Neural cell (in vitro differentiated cells): Measurements from ENCODE around the gene NCOA3. TPM values are rescaled to one million over a fixed set of nuclear protein-coding genes. Genes with fewer than 3 reads are reported as not detected.

Experiments used
- H2AFZ ChIP-seq: fragments of 200-600, 300-800 bp; sonication (generic), shearing (Covaris generic); 2 replicates; pipeline ENCODE4 v1.6.0; 2014; ENCODE audit warnings: low read depth, mild to moderate bottlenecking, antibody characterized with exemption, low read length, moderate library complexity
- H3F3A ChIP-seq: fragments of 200-600 bp; shearing (Covaris generic); 2 replicates; pipeline ENCODE4 v1.6.1; 2016; ENCODE audit warnings: mild to moderate bottlenecking, moderate library complexity, mixed read lengths, antibody characterized with exemption, low read length; ENCODE audit not compliant: insufficient read depth, poor library complexity, severe bottlenecking
- H3K27ac ChIP-seq: fragments of 200-600, 300-800 bp; sonication (generic), shearing (Covaris generic); 2 replicates; pipeline ENCODE4 v1.5.1; 2014; ENCODE audit warnings: mild to moderate bottlenecking, low read length, moderate library complexity
- H3K27me3 ChIP-seq: fragments of 300-800, 200-600 bp; sonication (generic), shearing (Covaris generic); 2 replicates; pipeline ENCODE4 v1.6.0; 2014; ENCODE audit warnings: mild to moderate bottlenecking, low read depth, low read length, moderate library complexity; ENCODE audit not compliant: insufficient read depth
- H3K36me3 ChIP-seq: fragments of 300-800, 200-600 bp; sonication (generic), shearing (Covaris generic); 2 replicates; pipeline ENCODE4 v1.5.1; 2014; ENCODE audit warnings: mild to moderate bottlenecking, antibody characterized with exemption, low read length, moderate library complexity; ENCODE audit not compliant: insufficient read depth
- H3K4me2 ChIP-seq: fragments of 300-800, 200-600 bp; sonication (generic), shearing (Covaris generic); 2 replicates; pipeline ENCODE4 v1.6.0; 2014; ENCODE audit warnings: mild to moderate bottlenecking, low read length
- H3K4me3 ChIP-seq: fragments of 300-800, 200-600 bp; sonication (generic), shearing (Covaris generic); 2 replicates; pipeline ENCODE4 v1.5.1; 2014; ENCODE audit warnings: mild to moderate bottlenecking, low read length, moderate library complexity
- H3K79me2 ChIP-seq: fragments of 200-600 bp; shearing (Covaris generic); replicated peaks from 2 replicates; pipeline ENCODE4 v1.6.0; 2014; ENCODE audit warnings: mild to moderate bottlenecking, low read length, moderate library complexity; ENCODE audit not compliant: insufficient read depth
- H3K9ac ChIP-seq: fragments of 300-800, 200-600 bp; sonication (generic), shearing (Covaris generic); 2 replicates; pipeline ENCODE4 v1.6.1; 2016; ENCODE audit warnings: mild to moderate bottlenecking, low read length, mixed read lengths
- H3K9me2 ChIP-seq: fragments of 200-600 bp; shearing (Covaris generic); 2 replicates; pipeline ENCODE4 v1.6.1; 2016; ENCODE audit warnings: mild to moderate bottlenecking, low read length, mixed read lengths; ENCODE audit not compliant: insufficient read depth
- H3K9me3 ChIP-seq: fragments of 200-600, 300-800 bp; sonication (generic), shearing (Covaris generic); 2 replicates; pipeline ENCODE4 v1.6.1; 2016; ENCODE audit warnings: mild to moderate bottlenecking, mixed run types, low read length, moderate library complexity, mixed read lengths
- H4K20me1 ChIP-seq: fragments of 200-600 bp; shearing (Covaris generic); 2 replicates; pipeline ENCODE4 v1.6.1; 2016; ENCODE audit warnings: mild to moderate bottlenecking, mixed run types; ENCODE audit not compliant: insufficient read depth
- EP300 ChIP-seq: fragments of 450-650 bp; conservative IDR thresholded peaks from 2 replicates; pipeline ENCODE4 v1.6.1; 2014; ENCODE audit warnings: antibody characterized with exemption, mild to moderate bottlenecking, moderate library complexity; ENCODE audit not compliant: poor library complexity, severe bottlenecking
- EZH2 ChIP-seq: fragments of 200-600, 300-800 bp; shearing (Covaris generic), sonication (generic); IDR thresholded peaks from 2 replicates; pipeline ENCODE4 v1.6.1; 2014; ENCODE audit warnings: antibody characterized with exemption, low read length, borderline replicate concordance, mild to moderate bottlenecking; ENCODE audit not compliant: insufficient read depth, poor library complexity, severe bottlenecking
- MXI1 ChIP-seq: fragments of 450-650 bp; conservative IDR thresholded peaks from 2 replicates; pipeline ENCODE4 v1.6.1; 2014; ENCODE audit warnings: antibody characterized with exemption, mild to moderate bottlenecking; ENCODE audit not compliant: poor library complexity, severe bottlenecking
- POLR2AphosphoS5 ChIP-seq: IDR thresholded peaks from 2 replicates; pipeline ENCODE4 v1.6.1; 2012
- RAD21 ChIP-seq: fragments of 450-650 bp; conservative IDR thresholded peaks from 2 replicates; pipeline ENCODE4 v1.6.1; 2014; ENCODE audit warnings: antibody characterized with exemption, mild to moderate bottlenecking, moderate library complexity
- SMC3 ChIP-seq: fragments of 450-650 bp; conservative IDR thresholded peaks from 2 replicates; pipeline ENCODE4 v1.6.1; 2014; ENCODE audit warnings: antibody characterized with exemption, mild to moderate bottlenecking, moderate library complexity; ENCODE audit not compliant: poor library complexity
- TAF1 ChIP-seq: IDR thresholded peaks from 2 replicates; pipeline ENCODE4 v1.6.1; 2012; ENCODE audit warnings: low read depth
- polyA plus RNA-seq: library from polyadenylated mRNA; depleted of rRNA; stranded (reverse); fragments of >200 nt; gene quantifications from 2 replicates; pipeline ENCODE4 v1.2.3, GENCODE V29; 2014
- TF ChIP-seq, protein P1 (sequence below): fragments of 450-650 bp; IDR thresholded peaks from 2 replicates; pipeline ENCODE4 v1.5.1; 2014; ENCODE audit warnings: antibody characterized with exemption, mild to moderate bottlenecking, moderate library complexity; ENCODE audit not compliant: poor library complexity, severe bottlenecking
- TF ChIP-seq, protein P2 (sequence below): IDR thresholded peaks from 2 replicates; pipeline ENCODE4 v1.6.1; 2012; ENCODE audit warnings: borderline replicate concordance

The NCOA3 gene
- polyA plus RNA-seq, 1 donor from 2014 or later, result 14.2 TPM

DNA sequence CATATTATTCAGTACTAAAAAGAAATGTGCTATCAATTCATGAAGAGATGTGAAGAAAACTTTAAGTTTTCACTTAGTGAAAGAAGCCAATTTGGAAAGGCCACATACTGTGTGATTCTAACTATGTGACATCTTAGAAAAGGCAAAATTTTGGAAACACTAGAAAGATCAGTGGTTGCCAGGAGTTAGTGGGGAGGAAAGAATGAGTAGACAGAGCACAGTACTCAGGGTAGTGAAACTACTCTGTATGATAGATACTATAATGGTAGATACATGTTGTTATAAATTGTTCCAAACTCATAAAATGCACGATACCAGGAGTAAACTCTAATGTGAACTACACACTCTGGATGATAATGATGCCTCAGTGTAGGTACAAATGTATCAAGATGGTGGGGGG, 14.2 kb downstream of the NCOA3 start:
- Histone ChIP-seq H3K79me2 (peaks cover 26% of the 10 kb centered on the region), H3K9ac (no peak overlapping the region)

DNA sequence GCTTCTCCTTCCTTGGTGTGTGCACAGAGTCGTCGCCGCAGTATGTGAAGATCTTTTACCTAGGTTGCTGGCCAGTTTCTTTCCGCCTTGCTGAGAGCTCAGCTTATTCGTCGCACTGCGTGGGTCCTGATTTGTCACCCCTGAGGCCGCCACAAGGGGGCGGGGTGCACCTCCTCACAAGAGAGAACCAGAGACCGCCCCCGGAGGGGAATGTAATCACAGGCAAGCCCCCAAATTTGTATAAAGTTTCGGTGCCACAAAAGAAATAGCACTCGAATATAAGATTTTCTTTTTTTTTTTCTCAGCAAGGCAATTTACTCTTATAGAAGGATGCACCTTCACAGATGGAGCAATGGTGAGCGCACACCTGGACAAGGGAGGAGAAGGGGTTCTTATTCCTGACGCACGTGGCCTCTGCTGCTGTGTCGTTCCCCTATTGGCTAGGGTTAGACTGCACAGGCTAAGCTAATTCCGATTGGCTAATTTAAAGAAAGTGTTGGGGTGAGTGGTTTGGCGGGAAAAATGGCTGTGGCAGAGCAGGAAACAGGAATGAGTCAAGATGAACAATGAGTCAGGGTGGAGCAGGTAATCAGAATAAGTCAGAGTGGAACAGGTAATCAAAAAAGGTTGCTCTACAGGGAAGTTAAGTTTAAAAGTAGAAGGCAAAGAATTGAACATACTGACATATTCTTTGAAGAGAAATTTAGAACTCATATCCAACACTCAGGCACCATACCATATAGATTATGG, 19.5 kb downstream of the NCOA3 start:
- Histone ChIP-seq H3K4me2 (no peak overlapping the region), H3K27ac (no peak overlapping the region), H3K79me2 (peaks cover 5% of the 10 kb centered on the region), H3K9me3 (no peaks in the 10 kb centered on the region), H2AFZ (no peak overlapping the region), H3K27me3 (no peaks in the 10 kb centered on the region), H3K9ac (no peak overlapping the region), H3K36me3 (no peaks in the 10 kb centered on the region), H3F3A (no peaks in the 10 kb centered on the region), H3K4me3 (no peak overlapping the region), H4K20me1 (no peaks in the 10 kb centered on the region), H3K9me2 (no peaks in the 10 kb centered on the region)
- TF ChIP-seq, protein P1, sequence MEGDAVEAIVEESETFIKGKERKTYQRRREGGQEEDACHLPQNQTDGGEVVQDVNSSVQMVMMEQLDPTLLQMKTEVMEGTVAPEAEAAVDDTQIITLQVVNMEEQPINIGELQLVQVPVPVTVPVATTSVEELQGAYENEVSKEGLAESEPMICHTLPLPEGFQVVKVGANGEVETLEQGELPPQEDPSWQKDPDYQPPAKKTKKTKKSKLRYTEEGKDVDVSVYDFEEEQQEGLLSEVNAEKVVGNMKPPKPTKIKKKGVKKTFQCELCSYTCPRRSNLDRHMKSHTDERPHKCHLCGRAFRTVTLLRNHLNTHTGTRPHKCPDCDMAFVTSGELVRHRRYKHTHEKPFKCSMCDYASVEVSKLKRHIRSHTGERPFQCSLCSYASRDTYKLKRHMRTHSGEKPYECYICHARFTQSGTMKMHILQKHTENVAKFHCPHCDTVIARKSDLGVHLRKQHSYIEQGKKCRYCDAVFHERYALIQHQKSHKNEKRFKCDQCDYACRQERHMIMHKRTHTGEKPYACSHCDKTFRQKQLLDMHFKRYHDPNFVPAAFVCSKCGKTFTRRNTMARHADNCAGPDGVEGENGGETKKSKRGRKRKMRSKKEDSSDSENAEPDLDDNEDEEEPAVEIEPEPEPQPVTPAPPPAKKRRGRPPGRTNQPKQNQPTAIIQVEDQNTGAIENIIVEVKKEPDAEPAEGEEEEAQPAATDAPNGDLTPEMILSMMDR, result no peak

More for the DNA sequence above, 14.2 kb downstream of the NCOA3 start:
- no peaks in the 10 kb centered on the region for H3K9me2 ChIP-seq
- no peaks in the 10 kb centered on the region for H3K9me3 ChIP-seq
- H3F3A ChIP-seq, result no peaks in the 10 kb centered on the region
- no peaks in the 10 kb centered on the region for H3K36me3 ChIP-seq
- no peak overlapping the region for H3K4me3 ChIP-seq
- TF ChIP-seq EZH2 (no peak), RAD21 (no peak), TAF1 (no peak), POLR2AphosphoS5 (no peak), EP300 (no peak), MXI1 (no peak), SMC3 (no peak)
- TF ChIP-seq, protein P2, sequence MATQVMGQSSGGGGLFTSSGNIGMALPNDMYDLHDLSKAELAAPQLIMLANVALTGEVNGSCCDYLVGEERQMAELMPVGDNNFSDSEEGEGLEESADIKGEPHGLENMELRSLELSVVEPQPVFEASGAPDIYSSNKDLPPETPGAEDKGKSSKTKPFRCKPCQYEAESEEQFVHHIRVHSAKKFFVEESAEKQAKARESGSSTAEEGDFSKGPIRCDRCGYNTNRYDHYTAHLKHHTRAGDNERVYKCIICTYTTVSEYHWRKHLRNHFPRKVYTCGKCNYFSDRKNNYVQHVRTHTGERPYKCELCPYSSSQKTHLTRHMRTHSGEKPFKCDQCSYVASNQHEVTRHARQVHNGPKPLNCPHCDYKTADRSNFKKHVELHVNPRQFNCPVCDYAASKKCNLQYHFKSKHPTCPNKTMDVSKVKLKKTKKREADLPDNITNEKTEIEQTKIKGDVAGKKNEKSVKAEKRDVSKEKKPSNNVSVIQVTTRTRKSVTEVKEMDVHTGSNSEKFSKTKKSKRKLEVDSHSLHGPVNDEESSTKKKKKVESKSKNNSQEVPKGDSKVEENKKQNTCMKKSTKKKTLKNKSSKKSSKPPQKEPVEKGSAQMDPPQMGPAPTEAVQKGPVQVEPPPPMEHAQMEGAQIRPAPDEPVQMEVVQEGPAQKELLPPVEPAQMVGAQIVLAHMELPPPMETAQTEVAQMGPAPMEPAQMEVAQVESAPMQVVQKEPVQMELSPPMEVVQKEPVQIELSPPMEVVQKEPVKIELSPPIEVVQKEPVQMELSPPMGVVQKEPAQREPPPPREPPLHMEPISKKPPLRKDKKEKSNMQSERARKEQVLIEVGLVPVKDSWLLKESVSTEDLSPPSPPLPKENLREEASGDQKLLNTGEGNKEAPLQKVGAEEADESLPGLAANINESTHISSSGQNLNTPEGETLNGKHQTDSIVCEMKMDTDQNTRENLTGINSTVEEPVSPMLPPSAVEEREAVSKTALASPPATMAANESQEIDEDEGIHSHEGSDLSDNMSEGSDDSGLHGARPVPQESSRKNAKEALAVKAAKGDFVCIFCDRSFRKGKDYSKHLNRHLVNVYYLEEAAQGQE, result no peak
- TF ChIP-seq, protein P1, result no peak
- H3K27ac ChIP-seq, result no peak overlapping the region
- H4K20me1 ChIP-seq, result no peaks in the 10 kb centered on the region
- H3K27me3 ChIP-seq, result no peaks in the 10 kb centered on the region
- no peak overlapping the region for H3K4me2 ChIP-seq
- H2AFZ ChIP-seq, result no peak overlapping the region
